Loucy (cell line): ENCODE results near the gene IL24.

Source experiments
- H2AFZ ChIP-seq: fragments of 200-600 bp; sonication (generic); 2 replicates; pipeline ENCODE4 v1.6.0; 2016; ENCODE audit warnings: antibody characterized with exemption, mild to moderate bottlenecking, low read length, moderate library complexity
- H3F3A ChIP-seq: fragments of 200-600 bp; 2 replicates; pipeline ENCODE4 v1.6.0; 2016; ENCODE audit warnings: antibody characterized with exemption, low read depth, mild to moderate bottlenecking
- H3K27me3 ChIP-seq: fragments of 200-600 bp; sonication (generic); 2 replicates; pipeline ENCODE4 v1.6.1; 2014; ENCODE audit warnings: low read length, mild to moderate bottlenecking; ENCODE audit not compliant: insufficient read depth, poor library complexity, severe bottlenecking
- H3K36me3 ChIP-seq: fragments of 200-600 bp; sonication (generic); 2 replicates; pipeline ENCODE4 v1.6.1; 2016; ENCODE audit warnings: low read length; ENCODE audit not compliant: insufficient read depth
- H3K4me1 ChIP-seq: fragments of 200-600 bp; sonication (generic); 2 replicates; pipeline ENCODE4 v1.5.1; 2014; ENCODE audit warnings: low read length, mild to moderate bottlenecking; ENCODE audit not compliant: insufficient read depth, poor library complexity, severe bottlenecking
- H3K4me2 ChIP-seq: fragments of 200-600 bp; sonication (generic); 2 replicates; pipeline ENCODE4 v1.6.0; 2014; ENCODE audit warnings: antibody characterized with exemption, low read length, low read depth, mild to moderate bottlenecking; ENCODE audit not compliant: poor library complexity, severe bottlenecking
- H3K4me3 ChIP-seq: fragments of 200-600 bp; sonication (generic); 2 replicates; pipeline ENCODE4 v1.5.1; 2014; ENCODE audit warnings: low read length, mild to moderate bottlenecking, mixed read lengths; ENCODE audit not compliant: poor library complexity, severe bottlenecking
- H3K79me2 ChIP-seq: fragments of 200-600 bp; sonication (generic); 2 replicates; pipeline ENCODE4 v1.6.1; 2014; ENCODE audit warnings: low read length; ENCODE audit not compliant: insufficient read depth
- H3K9ac ChIP-seq: fragments of 200-600 bp; sonication (generic); 2 replicates; pipeline ENCODE4 v1.6.0; 2014; ENCODE audit warnings: mild to moderate bottlenecking, low read depth, low read length, moderate library complexity; ENCODE audit not compliant: poor library complexity, severe bottlenecking
- H3K9me2 ChIP-seq: fragments of 200-600 bp; sonication (generic); replicated peaks from 2 replicates; pipeline ENCODE4 v1.6.1; 2016; ENCODE audit warnings: low read depth, low read length, mixed read lengths
- H3K9me3 ChIP-seq: fragments of 200-600 bp; sonication (generic); 2 replicates; pipeline ENCODE4 v1.6.1; 2014; ENCODE audit warnings: mild to moderate bottlenecking, antibody characterized with exemption, low read length, low read depth; ENCODE audit not compliant: insufficient read depth
- H4K20me1 ChIP-seq: fragments of 200-600 bp; sonication (generic); 2 replicates; pipeline ENCODE4 v1.6.0; 2014; ENCODE audit warnings: antibody characterized with exemption, low read length, mild to moderate bottlenecking; ENCODE audit not compliant: insufficient read depth, poor library complexity, severe bottlenecking
- EZH2phosphoT487 ChIP-seq: fragments of 200-600 bp; IDR thresholded peaks from 2 replicates; pipeline ENCODE4 v1.6.1; 2018; ENCODE audit warnings: antibody characterized with exemption, mild to moderate bottlenecking, moderate library complexity, borderline replicate concordance
- TF ChIP-seq, protein P1 (sequence below): fragments of 200-600 bp; sonication (generic); conservative IDR thresholded peaks from 2 replicates; pipeline ENCODE4 v1.5.1; 2014; ENCODE audit warnings: mild to moderate bottlenecking, antibody characterized with exemption, low read length

Gene IL24

DNA sequence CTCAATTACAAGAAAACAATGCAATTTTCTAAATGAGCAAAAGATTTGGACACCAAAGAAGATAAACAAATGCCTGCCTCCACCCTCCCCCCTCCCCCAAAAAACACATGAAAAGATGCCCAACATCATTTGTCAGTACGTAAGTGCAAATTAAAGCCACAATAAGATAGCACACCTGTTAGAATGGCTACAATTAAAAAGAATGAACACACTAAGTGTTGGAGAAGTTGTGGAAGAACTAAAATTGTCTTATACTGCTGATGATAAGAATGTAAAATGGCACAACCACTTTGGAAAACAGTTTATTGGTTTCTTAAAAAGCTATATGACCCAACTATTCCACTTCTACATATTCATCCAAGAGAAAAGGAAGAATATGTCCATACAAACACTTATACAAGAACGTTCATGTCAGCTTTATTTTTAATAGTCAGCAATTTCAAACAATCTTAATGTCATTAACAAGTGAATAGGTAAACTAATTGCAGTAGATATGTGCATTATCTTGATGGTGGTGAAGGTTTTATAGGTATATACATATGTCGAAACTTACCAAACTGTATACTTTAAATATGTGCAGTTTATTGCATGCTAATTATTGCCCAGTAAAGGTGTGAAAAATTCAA is 21.4 kb upstream of the IL24 start:
- Histone ChIP-seq H3K79me2 (no peaks in the 10 kb centered on the region), H3K9ac (no peak overlapping the region), H3K4me3 (no peak overlapping the region), H3F3A (no peaks in the 10 kb centered on the region), H3K4me2 (no peak overlapping the region), H3K4me1 (no peaks in the 10 kb centered on the region), H4K20me1 (no peaks in the 10 kb centered on the region), H3K36me3 (no peaks in the 10 kb centered on the region), H3K9me3 (peaks cover 25% of the 10 kb centered on the region; the same call in 1 of the 2 replicates), H3K9me2 (no peaks in the 10 kb centered on the region), H3K27me3 (no peaks in the 10 kb centered on the region), H2AFZ (no peak overlapping the region)
- TF ChIP-seq, protein P1, sequence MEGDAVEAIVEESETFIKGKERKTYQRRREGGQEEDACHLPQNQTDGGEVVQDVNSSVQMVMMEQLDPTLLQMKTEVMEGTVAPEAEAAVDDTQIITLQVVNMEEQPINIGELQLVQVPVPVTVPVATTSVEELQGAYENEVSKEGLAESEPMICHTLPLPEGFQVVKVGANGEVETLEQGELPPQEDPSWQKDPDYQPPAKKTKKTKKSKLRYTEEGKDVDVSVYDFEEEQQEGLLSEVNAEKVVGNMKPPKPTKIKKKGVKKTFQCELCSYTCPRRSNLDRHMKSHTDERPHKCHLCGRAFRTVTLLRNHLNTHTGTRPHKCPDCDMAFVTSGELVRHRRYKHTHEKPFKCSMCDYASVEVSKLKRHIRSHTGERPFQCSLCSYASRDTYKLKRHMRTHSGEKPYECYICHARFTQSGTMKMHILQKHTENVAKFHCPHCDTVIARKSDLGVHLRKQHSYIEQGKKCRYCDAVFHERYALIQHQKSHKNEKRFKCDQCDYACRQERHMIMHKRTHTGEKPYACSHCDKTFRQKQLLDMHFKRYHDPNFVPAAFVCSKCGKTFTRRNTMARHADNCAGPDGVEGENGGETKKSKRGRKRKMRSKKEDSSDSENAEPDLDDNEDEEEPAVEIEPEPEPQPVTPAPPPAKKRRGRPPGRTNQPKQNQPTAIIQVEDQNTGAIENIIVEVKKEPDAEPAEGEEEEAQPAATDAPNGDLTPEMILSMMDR: no peak
- no peak for TF ChIP-seq EZH2phosphoT487

DNA sequence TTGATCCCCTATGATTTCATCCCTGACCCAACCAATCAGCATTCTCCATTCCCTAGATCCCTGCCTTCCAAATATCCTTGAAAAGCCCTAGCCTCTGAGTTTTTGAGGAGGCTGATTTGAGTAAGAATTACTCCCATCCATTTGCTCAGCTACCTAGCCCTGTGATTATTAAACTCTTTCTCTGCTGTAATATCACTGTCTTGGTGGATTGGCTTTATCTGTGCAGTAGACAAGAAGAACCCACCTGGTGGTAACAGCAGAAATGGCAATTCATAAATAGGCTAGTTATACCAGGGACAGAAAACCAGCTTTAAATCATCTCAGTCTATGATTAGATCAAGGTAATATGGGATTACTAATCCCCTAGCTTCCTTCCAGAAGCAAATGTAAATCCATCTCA is 18.8 kb upstream of the IL24 start:
- Histone ChIP-seq H3K36me3 (no peaks in the 10 kb centered on the region), H3K9ac (no peak overlapping the region), H3K4me3 (no peak overlapping the region), H3K4me1 (no peaks in the 10 kb centered on the region), H3K9me2 (no peaks in the 10 kb centered on the region), H4K20me1 (no peaks in the 10 kb centered on the region), H3K4me2 (no peak overlapping the region), H3F3A (no peaks in the 10 kb centered on the region), H3K79me2 (no peaks in the 10 kb centered on the region), H2AFZ (no peak overlapping the region), H3K9me3 (peaks cover 25% of the 10 kb centered on the region; the same call in 1 of the 2 replicates), H3K27me3 (no peaks in the 10 kb centered on the region)
- TF ChIP-seq, protein P1: peak; percentile 56
- no peak for TF ChIP-seq EZH2phosphoT487

DNA sequence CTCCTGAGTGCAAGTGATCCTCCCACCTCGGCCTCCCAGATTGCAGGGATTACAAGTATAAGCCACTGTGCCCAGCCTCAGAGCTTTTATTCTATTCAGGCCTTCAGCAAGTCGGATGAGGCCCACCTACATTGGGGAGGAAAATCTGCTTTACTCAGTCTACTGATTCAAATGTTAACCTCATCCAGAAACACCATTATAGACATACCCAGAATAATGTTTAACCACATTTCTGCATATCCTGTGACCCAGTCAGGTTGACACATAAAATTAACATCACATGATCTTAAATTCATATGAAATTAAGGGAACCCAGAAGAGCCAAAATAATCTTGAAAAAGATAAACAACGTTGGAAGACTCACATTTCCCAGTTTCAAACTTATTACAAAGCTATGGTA is 16.9 kb upstream of the IL24 start:
- Histone ChIP-seq H3K27me3 (peaks cover 5% of the 10 kb centered on the region), H3K4me3 (no peak overlapping the region)

More for the DNA sequence above, 16.9 kb upstream of the IL24 start:
- H4K20me1 ChIP-seq: no peaks in the 10 kb centered on the region
- H2AFZ ChIP-seq: no peak overlapping the region
- no peaks in the 10 kb centered on the region for H3K79me2 ChIP-seq
- H3K36me3 ChIP-seq: no peaks in the 10 kb centered on the region
- no peak overlapping the region for H3K9ac ChIP-seq
- H3F3A ChIP-seq: no peaks in the 10 kb centered on the region
- no peaks in the 10 kb centered on the region for H3K4me1 ChIP-seq
- peaks cover 25% of the 10 kb centered on the region; the same call in 1 of the 2 replicates for H3K9me3 ChIP-seq
- no peak for TF ChIP-seq EZH2phosphoT487
- TF ChIP-seq, protein P1: no peak
- no peak overlapping the region for H3K4me2 ChIP-seq
- H3K9me2 ChIP-seq: no peaks in the 10 kb centered on the region
